Muscle layer of colon (tissue), 2 donors: ENCODE results near the gene SGCG.
"Not testable (repeated sequence)": the region's sequence is repeated elsewhere in the genome, so short reads cannot be mapped to it uniquely, and the experiment has no call there.

Experiments used
- H3K27ac ChIP-seq: one replicate; pipeline ENCODE4 v1.7.0; 2013; ENCODE audit warnings: low read depth, mild to moderate bottlenecking, low read length, moderate library complexity
- H3K27me3 ChIP-seq, 2 donors: one replicate each; pipeline ENCODE4 v1.7.0; 2013; ENCODE audit warnings: low read length in 2 of 2, mild to moderate bottlenecking in 2 of 2; ENCODE audit not compliant: insufficient read depth in 2 of 2, control insufficient read depth in 1 of 2
- H3K36me3 ChIP-seq: one replicate; pipeline ENCODE4 v1.7.0; 2013; ENCODE audit warnings: mild to moderate bottlenecking, low read length; ENCODE audit not compliant: insufficient read depth
- H3K4me1 ChIP-seq: one replicate; pipeline ENCODE4 v1.7.0; 2013; ENCODE audit warnings: mild to moderate bottlenecking, low read length; ENCODE audit not compliant: insufficient read depth
- H3K4me3 ChIP-seq, 2 donors: one replicate each; pipeline ENCODE4 v1.7.0; 2013; ENCODE audit warnings: low read length in 2 of 2, low read depth in 1 of 2, mild to moderate bottlenecking in 1 of 2, moderate library complexity in 1 of 2
- H3K9ac ChIP-seq: one replicate; pipeline ENCODE4 v1.7.0; 2013; ENCODE audit warnings: low read length
- H3K9me3 ChIP-seq: one replicate; pipeline ENCODE4 v1.7.0; 2013; ENCODE audit warnings: mild to moderate bottlenecking, low read length
- donor health status: abdominal sarcoma.
- donor health status: Adenocarcinoma of cecum.

SGCG gene

DNA sequence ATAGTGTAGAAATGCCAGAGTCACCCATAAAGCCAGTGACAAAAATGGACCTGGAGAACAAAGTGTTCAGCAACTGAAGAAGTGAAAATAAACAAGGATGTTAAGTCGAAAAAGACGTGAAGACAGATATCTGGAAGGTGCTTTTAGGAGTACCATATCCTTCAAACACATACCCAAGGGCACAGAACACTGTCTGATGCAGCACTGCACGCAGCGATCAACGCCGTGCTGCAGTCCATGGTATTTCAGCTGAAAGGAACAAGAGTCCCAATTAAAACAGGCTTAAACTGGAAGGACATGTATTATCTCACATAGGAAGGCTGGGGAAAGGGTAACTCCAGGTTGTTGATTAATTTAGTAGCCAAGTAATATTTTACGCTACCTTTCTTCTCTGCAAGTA, 108.2 kb downstream of the SGCG start:
- H3K27me3 ChIP-seq = no peaks in the 10 kb centered on the region

GRCh38 chr13:23289917-23290357, 109.2 kb downstream of the SGCG start:
- Histone ChIP-seq H3K9ac (no peak overlapping the region), H3K27ac (no peak overlapping the region), H3K36me3 (no peaks in the 10 kb centered on the region), H3K9me3 (no peaks in the 10 kb centered on the region), H3K4me3 (no peak overlapping the region), H3K27me3 (no peaks in the 10 kb centered on the region), H3K4me1 (no peaks in the 10 kb centered on the region)

More for the DNA sequence above, 108.2 kb downstream of the SGCG start:
- H3K4me1 ChIP-seq = no peaks in the 10 kb centered on the region
- no peaks in the 10 kb centered on the region for H3K9me3 ChIP-seq
- H3K9ac ChIP-seq = no peak overlapping the region
- no peak overlapping the region for H3K4me3 ChIP-seq
- H3K36me3 ChIP-seq = no peaks in the 10 kb centered on the region
- no peak overlapping the region for H3K27ac ChIP-seq

GRCh38 chr13:23292586-23292985, 111.8 kb downstream of the SGCG start:
- H3K27me3 ChIP-seq = no peaks in the 10 kb centered on the region
- no peaks in the 10 kb centered on the region for H3K36me3 ChIP-seq
- H3K27ac ChIP-seq = no peak overlapping the region

GRCh38 chr13:23314837-23315236, 134.1 kb downstream of the SGCG start:
- H3K27me3 ChIP-seq, H3K9me3 ChIP-seq, H3K36me3 ChIP-seq, H3K4me1 ChIP-seq, H3K4me3 ChIP-seq, H3K9ac ChIP-seq, H3K27ac ChIP-seq: not testable (repeated sequence)

More at GRCh38 chr13:23292586-23292985, 111.8 kb downstream of the SGCG start:
- Histone ChIP-seq H3K9ac (no peak overlapping the region), H3K4me3 (no peak overlapping the region), H3K4me1 (no peaks in the 10 kb centered on the region), H3K9me3 (no peaks in the 10 kb centered on the region)

DNA sequence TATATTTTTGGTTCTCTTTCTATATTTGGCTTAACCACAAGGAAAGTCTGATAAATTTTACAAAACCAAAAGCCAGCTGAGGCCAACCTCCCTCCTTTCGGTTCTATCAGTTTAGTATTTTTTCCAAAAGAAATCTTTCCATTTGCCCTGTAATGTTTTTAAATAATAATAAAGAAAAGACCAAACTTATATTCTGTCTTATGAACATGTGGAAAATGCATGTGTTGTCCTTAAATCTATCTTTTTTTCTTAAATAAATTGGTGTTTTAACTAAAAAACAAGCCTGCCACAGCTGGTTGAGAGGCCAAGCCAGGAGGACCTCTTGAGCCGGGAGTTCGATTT, 139.1 kb downstream of the SGCG start:
- Histone ChIP-seq H3K36me3 (no peaks in the 10 kb centered on the region), H3K9ac (no peak overlapping the region), H3K4me1 (peaks cover 17% of the 10 kb centered on the region), H3K4me3 (no peak overlapping the region), H3K27ac (no peak overlapping the region), H3K27me3 (no peaks in the 10 kb centered on the region), H3K9me3 (no peaks in the 10 kb centered on the region)

DNA sequence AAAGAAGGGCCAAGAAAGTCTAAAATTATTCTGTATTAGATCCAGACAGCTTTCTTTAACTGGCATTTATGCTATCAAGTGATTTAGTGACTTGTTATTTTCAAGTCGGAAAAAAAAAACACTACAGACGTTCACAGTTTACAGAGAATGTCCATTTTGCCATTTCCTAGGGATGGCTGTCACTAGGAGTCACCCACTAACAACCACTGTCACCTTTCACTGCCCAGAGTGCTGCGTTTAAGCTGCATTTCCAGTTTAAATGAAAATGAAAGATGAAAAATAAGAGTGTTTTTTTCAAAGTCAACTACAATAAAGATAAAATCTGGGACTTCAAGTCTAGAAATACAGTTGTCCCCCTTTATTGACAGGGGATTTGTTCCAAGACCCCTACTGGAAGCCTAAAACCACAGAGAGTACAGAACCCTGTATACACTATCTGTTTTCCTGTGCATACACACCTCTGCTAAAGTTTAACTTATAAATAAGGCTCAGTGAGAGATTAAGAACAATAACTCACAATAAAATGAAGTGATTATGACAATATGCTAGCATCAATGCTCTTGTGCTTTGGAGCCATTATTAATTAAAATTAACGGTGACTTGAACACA, 140.3 kb downstream of the SGCG start:
- H3K27ac ChIP-seq = no peak overlapping the region
- peaks cover 17% of the 10 kb centered on the region for H3K4me1 ChIP-seq
- no peak overlapping the region for H3K9ac ChIP-seq
- no peaks in the 10 kb centered on the region for H3K9me3 ChIP-seq
- H3K36me3 ChIP-seq = no peaks in the 10 kb centered on the region
- H3K27me3 ChIP-seq = no peaks in the 10 kb centered on the region
- H3K4me3 ChIP-seq = peak overlapping the region in 1 of 2 donors; percentile 16

DNA sequence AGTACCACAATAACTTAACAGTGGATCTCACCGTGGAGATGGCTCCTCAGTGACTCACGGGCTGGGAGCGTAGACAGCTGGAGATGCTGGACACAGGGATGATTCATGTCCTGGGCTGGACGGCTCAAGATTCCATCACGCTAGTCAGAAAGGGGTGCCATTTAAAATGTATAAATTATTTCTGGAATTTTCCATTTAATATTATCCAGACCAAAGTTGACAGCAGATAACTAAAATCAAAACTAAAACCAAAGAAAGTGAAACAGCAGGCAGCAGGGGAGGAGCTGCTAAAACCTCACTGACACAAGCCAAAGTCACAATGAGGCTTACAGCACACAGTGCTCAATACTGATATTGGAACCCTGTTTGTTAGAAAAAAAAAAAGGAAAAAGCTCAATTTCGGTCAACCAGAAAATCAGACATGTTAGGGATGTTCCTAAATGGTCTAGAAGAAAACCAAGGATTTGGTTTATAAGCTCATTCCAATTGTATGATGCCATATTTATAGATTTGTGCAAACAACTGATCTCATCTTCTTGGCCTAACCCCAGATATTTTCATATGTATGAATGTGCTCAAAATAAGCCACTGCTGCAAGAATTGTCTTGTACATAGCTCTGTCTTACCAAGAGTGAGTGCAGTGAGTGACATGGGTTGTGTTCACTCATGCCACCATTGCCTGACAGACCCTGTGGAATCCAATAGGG, 140.9 kb downstream of the SGCG start:
- H3K27ac ChIP-seq = no peak overlapping the region
- peaks cover 17% of the 10 kb centered on the region for H3K4me1 ChIP-seq
- no peaks in the 10 kb centered on the region for H3K36me3 ChIP-seq
- peak overlapping the region in 1 of 2 donors; percentile 16 for H3K4me3 ChIP-seq
- H3K9ac ChIP-seq = no peak overlapping the region
- H3K27me3 ChIP-seq = no peaks in the 10 kb centered on the region
- H3K9me3 ChIP-seq = no peaks in the 10 kb centered on the region

DNA sequence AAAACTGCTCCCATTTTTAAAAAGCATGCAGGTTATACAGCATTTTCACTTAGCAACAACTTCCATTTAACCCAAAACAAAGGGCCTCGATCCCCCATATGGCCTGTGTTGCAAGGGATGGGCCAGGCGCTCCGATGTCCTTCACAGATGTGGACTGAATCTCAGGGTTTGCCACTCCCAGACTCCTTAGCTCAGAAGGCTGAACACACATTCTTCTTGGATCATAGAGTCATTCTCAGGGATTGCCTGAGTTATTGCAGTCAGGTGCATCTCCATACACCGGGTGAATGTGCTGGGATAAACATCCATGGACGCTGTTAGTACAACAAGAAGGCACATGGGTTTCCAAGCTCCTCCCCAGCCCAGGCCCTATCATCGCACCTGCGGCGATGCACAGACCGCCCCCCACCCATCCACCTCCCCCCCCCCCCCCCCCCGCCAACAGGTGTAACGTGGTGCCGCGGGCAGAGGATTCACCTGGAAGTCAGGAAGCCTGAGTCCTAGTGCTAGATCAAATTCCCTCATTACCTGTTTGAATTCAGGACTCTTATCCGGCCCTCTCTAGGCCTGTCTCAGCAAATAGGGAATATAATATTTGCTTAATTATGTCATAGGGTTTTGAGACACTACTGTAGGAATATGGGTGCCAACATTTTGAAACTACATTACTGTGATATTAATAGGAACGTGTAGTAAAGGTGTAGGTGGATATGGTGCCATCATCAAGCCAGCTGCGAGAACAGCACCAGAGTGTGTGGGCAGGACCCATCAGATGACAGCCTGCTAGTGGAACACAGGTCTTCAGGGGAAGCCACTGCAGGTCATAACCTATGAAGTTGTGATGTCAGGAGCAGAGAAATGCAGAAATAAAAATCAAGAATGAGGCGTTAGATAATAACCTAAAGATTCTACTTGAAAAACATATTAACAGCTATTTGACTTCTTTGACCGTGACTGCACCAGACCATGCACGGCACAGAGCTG, 141.9 kb downstream of the SGCG start:
- H3K27me3 ChIP-seq = no peaks in the 10 kb centered on the region

GRCh38 chr13:23323946-23324709, 143.3 kb downstream of the SGCG start:
- H3K4me1 ChIP-seq = peaks cover 17% of the 10 kb centered on the region
- H3K4me3 ChIP-seq = no peak overlapping the region
- no peak overlapping the region for H3K9ac ChIP-seq

More for the DNA sequence above, 141.9 kb downstream of the SGCG start:
- no peaks in the 10 kb centered on the region for H3K9me3 ChIP-seq
- H3K27ac ChIP-seq = no peak overlapping the region
- no peak overlapping the region for H3K4me3 ChIP-seq
- H3K9ac ChIP-seq = no peak overlapping the region
- peaks cover 17% of the 10 kb centered on the region for H3K4me1 ChIP-seq
- H3K36me3 ChIP-seq = no peaks in the 10 kb centered on the region

GRCh38 chr13:23325191-23325590, 144.4 kb downstream of the SGCG start:
- Histone ChIP-seq H3K9ac (no peak overlapping the region), H3K27ac (no peak overlapping the region), H3K4me1 (peaks cover 17% of the 10 kb centered on the region), H3K27me3 (no peaks in the 10 kb centered on the region), H3K9me3 (no peaks in the 10 kb centered on the region), H3K4me3 (no peak overlapping the region), H3K36me3 (no peaks in the 10 kb centered on the region)

More at GRCh38 chr13:23323946-23324709, 143.3 kb downstream of the SGCG start:
- Histone ChIP-seq H3K9me3 (no peaks in the 10 kb centered on the region), H3K27me3 (no peaks in the 10 kb centered on the region), H3K36me3 (no peaks in the 10 kb centered on the region), H3K27ac (no peak overlapping the region)

DNA sequence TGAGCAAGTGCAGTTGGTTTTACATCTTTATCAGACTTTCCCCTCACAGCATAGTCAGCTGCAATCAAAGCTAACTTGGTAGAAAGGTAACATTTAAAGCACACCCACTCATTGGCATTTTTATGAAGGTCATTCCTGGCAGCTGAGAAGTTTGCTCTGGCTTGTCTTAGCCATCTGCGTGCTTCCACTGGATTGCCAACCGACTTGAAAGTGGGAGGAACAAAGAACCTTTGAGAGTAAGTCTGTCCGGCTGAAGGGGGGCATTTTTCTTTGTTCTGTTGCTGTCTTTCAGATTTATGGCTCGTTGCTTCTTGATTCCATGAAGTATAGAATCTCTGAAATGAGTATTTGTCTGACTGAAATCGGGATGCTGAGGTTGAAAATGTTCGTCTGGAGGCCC, 149.6 kb downstream of the SGCG start:
- H3K36me3 ChIP-seq = no peaks in the 10 kb centered on the region
- no peak overlapping the region for H3K27ac ChIP-seq
- H3K4me3 ChIP-seq = no peak overlapping the region
- H3K9ac ChIP-seq = no peak overlapping the region
- H3K4me1 ChIP-seq = no peaks in the 10 kb centered on the region
- H3K9me3 ChIP-seq = no peaks in the 10 kb centered on the region
- no peaks in the 10 kb centered on the region for H3K27me3 ChIP-seq
